HG03064 (cell line): Measurements from ENCODE around the gene DNAJC7.

ENCODE experiments used
- ATAC-seq: cut with Tn5 transposase; IDR thresholded peaks from one replicate; pipeline ENCODE4 v1.9.1; 2021; ENCODE audit warnings: low read depth; ENCODE audit not compliant: unreplicated experiment

Gene DNAJC7, protein sequence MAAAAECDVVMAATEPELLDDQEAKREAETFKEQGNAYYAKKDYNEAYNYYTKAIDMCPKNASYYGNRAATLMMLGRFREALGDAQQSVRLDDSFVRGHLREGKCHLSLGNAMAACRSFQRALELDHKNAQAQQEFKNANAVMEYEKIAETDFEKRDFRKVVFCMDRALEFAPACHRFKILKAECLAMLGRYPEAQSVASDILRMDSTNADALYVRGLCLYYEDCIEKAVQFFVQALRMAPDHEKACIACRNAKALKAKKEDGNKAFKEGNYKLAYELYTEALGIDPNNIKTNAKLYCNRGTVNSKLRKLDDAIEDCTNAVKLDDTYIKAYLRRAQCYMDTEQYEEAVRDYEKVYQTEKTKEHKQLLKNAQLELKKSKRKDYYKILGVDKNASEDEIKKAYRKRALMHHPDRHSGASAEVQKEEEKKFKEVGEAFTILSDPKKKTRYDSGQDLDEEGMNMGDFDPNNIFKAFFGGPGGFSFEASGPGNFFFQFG

DNA sequence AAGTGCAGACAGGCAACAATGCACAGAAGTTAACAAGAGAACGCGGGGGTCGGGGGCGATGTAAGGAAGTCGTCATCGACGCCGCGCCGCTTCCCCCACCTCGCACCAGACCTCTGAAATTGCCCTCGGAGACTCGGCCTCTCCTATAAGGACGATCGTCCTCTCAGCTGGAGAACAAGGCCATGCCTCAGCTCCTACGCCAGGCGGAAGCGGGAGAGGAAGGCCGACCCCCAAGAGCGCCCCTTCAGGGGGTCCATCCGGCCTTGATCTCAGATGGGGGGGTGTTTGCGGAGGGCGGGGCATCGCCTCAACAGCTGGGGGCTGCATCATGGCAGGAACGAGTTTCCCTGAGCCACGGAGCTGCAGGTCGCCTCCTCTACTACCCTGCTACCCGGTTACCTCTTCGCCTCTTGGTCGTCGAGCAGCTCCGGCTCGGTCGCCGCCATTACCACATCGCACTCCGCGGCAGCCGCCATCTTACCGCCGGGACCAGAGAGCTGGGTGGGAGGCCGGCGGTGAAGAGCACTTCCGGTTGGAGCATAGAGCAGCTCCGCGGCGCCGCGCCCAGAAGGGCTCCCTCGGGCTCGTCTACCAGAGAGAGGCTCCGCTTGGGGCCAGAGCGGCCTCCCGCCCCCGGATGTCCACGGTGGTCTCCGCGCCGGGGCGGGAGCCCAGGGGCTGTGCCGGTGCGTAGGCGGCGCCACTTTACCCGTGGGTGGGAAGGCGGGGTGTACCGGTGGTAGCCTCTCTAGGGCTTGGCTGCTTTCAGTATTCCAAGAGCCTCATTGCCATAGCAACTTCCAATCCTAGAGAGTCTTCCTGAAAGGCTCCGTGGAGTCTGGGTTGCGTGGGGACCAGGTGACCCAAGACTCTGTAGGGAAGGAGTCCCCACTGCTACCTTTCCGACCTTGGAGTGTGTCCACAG, at the start of gene DNAJC7:
Gene DNAJC7, minus strand, starts transcription at position 499 of the 925 bp plus-strand sequence. Its CDS starts 23 bp downstream, at position 476.
- ATAC-seq, result peak; percentile 66

DNA sequence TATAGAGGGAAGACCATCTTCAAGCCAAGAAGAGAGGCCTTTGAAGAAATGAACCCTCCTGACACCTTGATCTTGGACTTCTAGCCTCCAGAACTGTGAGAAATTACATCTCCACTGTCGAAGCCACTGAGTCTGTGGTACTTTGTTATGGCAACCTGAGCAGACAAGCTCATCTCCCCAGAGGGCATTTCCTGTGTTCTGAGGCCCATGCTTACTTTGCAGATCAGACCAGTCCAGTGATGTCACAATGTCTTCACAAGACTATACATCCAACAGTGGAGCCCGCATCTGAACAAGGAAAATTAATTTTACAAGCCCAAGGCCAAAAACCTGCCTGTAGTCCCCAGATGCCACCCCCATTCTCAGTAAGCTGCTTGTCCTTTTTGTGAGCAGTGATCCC, 48.0 kb upstream of the DNAJC7 start:
- no peak for ATAC-seq

DNA sequence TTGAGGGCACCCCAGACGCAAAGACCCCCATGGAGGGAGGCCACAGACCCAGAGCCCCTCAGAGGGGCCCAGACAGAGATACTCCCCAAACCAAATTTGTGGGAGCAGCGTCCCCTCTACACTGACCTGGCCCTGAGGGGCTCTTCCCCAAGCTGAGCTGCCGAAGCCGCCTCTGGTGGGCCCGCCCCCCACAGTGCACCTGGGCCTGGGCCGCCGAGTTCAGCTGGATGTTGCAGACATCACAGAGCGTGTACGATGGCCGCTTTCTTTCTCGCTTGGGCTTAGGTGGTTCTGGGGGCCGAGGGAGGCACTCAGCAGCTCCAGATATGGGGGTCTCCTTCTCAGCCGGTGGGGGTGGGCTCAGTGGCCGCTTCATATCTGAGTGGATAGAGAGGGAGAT, 45.4 kb upstream of the DNAJC7 start:
- no peak for ATAC-seq

DNA sequence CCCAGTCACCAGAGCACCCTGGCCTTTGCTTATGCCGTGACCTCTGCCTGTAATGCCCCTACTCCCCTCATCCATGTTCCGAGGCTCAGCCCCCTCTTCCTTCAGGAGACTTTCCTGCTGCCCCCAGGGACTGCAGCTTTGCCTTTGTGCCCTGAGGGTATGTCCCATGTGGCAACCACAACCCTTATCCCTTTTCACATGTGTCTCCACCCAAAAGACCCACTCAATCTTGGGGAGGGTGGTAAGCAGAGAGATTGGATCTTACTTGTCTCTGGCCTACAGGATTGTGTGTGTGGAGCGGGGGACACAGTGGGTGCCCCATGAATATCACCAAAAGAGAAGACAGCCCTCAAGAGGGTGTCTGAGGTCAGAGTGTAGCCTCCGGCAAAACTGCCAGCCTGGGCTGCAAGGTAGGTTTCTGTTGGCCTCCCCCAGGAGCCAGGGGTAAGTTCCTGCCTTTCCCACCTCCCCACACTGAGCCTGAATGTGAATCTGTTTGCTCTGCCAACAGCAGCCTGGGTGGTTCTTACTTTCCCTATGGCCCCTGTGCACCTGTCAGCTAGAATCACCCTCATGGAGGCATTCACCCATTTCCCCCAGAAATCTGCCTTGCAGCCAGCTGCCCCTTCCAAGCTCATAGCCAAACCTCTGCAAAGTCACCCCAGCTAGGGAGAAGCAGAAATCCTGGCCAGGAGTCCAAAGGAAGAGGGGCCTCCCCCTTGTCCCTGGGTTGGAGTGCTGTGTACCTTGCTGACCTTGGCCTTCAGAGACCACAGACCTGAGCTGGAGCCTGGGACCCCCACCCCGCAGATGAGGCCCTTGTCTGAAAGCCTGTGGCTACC, 44.6 kb upstream of the DNAJC7 start:
- ATAC-seq, result no peak

DNA sequence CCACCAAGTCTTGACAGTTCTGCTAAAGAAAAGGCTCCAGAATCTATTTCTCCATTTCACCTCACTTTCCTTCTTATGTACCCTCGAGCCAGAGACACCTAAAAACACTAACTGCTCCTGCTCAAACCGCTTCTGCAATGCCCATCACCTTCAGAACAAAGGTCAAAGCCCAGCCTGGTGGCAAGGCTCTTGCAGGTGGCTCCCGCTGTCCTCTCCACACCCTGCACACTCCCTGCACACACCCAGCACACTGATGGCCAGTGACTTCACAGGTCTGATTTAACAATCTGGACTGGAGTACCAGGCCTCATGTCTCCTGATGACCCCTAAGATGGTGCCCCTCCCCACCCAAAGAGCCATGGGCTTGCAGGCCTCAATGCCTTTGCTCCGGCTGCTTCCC, 43.0 kb upstream of the DNAJC7 start:
- ATAC-seq, result no peak

DNA sequence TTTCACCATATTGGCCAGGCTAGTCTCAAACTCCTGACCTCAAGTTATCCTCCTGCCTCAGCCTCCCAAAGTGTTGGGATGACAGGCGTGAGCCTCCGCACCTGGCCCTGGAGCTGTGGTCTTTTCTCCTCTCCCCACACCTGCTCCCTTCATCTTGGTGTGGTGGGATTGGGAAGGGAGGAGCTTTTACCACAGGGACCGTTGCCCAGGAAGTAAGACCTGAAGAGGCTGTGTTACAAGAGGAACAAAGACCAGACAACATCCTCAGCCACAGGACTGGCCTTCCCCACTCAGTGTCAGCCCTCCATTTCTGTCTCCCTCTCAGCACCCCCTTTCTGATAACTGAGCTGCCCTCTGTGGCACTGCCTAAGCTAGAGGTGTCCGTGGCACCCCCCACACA, 42.6 kb upstream of the DNAJC7 start:
- no peak for ATAC-seq

DNA sequence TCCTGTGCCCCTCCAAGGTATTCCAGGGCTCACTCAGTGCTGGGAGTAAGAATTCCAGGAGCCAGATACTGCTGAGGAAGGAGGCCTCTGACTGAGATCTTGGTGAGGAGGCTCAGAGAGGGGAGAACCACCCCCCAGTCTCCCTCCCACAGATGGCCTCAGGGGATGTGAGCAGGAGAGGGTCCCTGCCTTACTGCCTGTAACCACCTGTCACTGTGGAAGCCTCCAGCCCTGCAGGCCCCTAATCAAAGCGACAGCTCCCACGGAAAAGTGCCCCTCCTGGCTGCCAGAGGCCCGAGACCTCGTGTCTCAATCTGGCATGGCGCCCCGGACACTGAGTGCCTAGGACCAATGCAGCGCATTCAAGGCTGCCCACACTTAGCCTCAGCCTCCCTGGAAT, 40.8 kb upstream of the DNAJC7 start:
- no peak for ATAC-seq

DNA sequence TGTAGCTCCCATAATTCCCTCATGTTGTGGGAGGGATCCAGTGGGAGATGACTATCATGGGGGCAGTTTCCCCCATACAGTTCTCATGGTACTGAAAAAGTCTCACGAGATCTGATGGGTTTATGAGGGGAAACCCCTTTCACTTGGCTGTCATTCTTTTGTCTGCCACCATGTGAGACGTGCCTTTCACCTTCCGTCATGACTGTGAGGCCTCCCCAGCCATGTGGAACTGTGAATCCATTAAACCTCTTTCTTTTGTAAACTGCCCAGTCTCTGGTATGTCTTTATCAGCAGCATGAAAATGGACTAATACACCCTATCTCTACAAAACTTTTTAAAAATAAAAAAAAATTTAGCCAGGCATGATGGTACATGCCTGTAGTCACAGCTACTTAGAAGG, 39.4 kb upstream of the DNAJC7 start:
- no peak for ATAC-seq

DNA sequence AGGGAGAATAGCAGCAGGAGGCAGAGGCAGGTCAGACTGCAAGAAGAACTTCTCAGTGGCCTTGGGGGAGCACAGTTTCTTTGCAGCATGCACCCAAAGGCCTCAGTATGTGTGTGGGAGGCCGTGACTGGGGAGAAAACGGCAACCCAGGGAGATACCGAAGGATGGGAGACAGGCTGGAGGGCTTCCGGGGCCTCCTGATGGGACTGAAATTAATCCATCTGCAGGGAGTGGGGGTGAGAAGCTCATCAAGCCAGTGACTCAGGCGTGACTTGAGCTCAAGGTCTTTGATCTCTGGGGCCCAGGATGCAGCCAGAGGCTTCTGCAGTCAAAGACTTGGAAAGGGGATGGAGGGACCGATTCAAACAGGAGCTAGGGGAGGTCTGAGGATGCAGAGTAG, 38.3 kb upstream of the DNAJC7 start:
- no peak for ATAC-seq

DNA sequence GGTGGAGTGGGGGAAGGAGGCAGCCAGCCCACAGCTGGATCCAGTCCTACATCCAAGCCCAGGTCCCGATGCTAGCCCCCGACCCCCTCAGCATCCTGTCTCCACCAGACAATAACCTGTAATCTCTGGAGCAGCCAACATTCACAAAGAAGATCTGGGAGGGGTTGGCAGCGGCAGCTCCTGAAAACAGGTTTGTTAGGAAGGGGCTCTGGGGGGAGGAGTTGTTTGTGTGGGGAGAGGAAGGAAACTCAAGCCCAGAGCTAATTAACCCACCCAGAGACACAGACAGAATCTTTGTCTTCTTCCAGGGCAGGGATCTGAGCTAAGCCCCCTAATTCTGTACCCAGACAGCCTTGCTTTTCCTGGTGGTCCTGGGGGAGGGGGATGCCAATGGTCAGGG, 37.8 kb upstream of the DNAJC7 start:
- no peak for ATAC-seq

DNA sequence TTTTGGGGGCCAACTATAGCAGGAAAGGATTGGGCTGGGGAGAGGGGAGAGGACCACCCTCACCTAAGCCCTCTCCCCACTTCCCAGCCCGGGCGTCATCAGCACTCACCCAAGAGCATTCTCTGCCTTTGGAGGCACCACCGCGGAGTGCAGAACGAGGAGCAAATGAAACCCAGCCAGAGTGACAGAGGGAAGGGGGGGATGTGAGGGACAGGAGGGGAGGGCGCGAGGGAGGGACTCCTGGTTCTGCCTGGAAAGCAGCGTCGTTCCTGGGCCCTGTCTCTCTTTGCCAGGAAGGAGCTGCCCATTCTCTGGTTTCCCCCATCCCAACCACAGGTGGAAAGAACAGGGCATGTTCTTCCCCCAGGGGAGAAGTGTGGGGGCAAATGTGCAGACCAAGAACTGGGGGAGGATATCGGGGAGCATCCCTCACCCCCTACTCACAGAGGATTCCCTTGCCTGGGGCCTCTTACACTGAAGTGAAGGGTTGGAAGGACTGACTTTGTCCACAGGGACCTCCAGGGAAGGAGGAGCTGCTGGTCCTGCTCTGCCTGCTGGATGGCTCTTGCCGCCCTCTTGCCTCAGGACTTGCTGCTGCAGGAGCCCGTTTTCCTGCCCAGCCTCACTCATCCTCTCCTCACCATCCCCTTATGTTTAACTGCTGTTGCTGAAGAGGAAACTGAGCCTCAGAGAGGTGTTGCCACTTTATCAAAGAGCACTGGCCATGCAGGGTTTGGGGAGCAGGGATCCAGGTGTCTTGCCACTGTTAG, 36.7 kb upstream of the DNAJC7 start:
- ATAC-seq, result no peak

DNA sequence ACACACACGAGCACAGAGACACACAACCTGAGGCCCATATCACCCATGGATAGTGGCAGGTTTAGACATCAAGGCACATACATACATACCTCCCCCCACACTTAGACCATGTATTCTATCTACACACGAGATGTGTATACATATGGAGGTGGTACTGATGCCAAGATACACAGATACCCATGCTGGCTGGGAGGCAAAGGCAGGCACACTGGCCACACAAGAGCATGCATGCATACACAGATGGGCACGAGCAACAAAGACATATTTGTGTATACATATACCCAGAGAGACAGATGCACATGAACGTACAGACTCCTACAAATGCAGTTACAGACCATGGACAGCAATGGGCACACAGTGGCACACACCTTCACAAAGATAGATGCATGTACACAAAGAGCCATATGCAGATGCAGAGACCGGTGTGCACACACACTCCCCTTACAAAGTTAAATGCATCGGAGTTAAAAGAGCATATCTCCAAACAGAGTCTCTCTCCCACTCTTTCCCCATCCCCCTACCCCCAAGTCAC, 35.2 kb upstream of the DNAJC7 start:
- no peak for ATAC-seq

DNA sequence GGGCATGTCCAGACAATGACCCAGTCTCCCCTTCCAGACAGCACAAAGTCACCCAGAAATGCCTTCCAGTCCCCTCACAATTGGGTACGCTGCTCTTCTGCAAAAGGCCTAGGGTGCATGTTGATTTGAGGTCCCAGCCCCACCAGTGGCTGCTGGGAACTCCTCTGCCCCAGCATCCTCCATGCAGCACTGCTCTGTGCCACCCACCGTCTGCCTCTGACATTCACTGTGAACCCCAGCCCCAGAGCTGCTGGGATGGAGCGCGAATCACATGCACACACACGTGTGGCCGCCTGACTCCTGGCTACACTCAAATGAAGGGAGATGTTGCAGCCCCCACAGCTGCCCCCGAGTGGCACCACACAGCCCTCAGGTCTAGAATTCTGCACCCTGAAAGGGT, 34.4 kb upstream of the DNAJC7 start:
- ATAC-seq, result no peak

DNA sequence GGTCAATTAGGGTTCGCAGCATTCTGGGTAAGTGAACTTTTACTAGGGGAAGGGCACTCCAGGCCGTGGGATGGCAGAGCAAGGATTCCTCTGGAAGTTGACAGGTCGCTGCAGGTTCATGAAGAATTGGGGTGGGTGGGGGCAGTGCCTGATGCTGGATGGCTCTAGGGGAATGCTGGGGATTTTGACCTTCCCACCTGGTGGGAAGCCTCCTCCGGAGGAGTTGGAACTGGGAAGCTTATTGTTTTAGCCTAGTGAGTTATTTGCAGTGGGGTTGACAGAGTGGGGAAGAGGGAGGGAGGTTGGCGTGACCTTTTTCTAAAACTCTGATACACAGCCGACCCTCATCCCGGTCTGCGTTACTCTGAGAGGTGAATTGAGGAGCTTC, 33.8 kb upstream of the DNAJC7 start:
- ATAC-seq, result no peak

DNA sequence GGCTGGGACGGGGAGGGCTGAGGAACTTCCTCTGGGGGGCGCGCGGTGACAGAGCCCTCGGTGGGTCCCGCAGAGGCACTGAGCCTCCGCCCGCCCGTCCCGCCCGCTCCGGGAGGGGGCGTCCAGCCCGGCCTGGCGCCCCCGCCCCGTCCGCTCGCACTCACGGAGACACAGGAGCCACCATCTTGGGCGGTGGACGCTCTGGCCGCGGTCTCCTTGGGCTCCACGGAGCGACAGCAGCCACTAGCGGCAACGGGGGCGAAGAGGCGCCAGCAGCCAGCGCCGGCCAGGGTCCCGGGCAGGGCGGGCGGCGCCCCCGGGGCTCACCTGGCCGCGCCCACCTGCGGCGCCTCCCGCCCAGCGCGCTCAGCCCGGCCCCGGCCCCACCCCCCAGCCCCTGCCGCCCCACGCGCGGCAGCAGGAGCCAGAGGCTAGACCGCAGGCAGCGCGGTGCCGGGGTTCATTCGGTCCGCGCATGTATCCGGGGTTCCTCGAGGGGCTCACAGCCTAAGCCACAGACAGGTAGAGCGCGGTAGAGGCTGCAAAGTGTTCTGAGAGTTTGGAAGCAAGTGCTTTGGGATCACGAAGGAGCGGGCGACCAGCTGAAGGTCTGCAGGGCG, 33.3 kb upstream of the DNAJC7 start, which contains the start of gene C17orf113:
Gene C17orf113, minus strand, starts transcription at position 209 of the 620 bp plus-strand sequence. CDS start 7,225 bp downstream, outside the sequence.
- no peak for ATAC-seq

DNA sequence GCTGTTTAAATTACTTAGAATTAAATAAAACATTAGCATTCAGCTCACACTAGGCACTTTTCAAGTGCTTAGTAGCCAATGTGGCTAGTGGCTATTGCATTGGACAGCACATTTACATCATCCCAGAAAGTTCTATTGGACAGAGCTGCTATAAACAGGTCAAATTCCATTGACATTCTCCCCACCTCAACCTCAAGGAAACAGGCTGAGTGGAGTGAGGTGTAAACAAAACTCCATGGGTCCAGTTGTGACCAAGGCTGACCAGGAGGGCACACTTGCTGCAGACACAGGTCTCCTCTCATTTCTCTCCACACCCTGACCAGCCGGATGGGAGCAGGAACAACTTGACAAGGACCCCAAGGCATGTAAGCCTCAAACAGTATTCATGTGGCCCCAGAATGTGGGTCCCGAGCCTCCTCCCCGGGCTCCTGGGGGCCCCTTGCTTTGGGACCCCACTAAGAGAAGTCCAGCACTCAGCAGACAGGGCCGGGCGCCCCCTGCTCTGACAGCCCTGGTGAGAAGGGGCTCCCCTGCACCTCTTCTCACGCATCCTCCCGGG, 32.7 kb upstream of the DNAJC7 start:
- no peak for ATAC-seq

DNA sequence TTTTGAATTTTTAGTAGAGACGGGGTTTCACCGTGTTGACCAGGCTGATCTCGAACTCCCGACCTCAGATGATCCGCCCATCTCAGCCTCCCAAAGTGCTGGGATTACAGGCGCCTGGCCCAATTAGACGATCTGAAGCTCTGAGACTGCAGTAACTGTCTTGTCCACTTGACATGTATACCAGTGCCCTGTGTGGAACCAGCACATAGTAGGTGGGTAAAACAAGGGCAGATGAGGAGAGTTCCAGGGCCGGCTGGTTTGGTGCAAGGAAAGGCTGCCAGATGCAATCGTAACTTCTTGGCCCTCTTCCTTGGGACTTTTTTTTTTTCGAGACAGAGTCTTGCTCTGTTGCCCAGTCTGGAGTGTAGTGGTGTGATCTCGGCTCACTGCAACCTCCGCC, 30.1 kb upstream of the DNAJC7 start:
- ATAC-seq, result no peak

DNA sequence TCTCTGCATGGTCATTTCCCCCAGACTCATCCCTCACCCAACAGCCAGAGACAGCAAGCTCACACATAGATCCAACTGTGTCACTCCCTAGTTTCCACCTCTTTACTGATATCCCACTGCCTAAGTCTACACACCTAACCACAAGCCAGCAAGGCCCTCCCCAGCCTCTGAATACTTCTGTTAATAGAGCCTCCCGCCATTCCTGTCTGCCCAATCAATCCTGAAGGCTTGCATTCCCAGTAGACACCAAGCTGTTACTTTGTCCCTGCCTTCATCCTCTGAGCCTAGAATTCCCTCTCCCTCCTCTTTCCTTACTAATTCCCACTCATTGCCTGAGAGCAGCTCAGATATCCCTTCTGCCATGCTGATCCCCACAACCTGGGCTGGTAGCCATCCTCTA, 28.5 kb upstream of the DNAJC7 start:
- no peak for ATAC-seq
